Brain pericyte (primary cell): ENCODE results near the gene ZNF425.
"Not testable (repeated sequence)": the region's sequence is repeated elsewhere in the genome, so short reads cannot be mapped to it uniquely, and the experiment has no call there.

ENCODE experiments used
- DNase-seq: peaks from one replicate; pipeline ENCODE4 v3.0.0-alpha.2; 2012; ENCODE audit warnings: low read depth, low spot score

ZNF425 gene

DNA sequence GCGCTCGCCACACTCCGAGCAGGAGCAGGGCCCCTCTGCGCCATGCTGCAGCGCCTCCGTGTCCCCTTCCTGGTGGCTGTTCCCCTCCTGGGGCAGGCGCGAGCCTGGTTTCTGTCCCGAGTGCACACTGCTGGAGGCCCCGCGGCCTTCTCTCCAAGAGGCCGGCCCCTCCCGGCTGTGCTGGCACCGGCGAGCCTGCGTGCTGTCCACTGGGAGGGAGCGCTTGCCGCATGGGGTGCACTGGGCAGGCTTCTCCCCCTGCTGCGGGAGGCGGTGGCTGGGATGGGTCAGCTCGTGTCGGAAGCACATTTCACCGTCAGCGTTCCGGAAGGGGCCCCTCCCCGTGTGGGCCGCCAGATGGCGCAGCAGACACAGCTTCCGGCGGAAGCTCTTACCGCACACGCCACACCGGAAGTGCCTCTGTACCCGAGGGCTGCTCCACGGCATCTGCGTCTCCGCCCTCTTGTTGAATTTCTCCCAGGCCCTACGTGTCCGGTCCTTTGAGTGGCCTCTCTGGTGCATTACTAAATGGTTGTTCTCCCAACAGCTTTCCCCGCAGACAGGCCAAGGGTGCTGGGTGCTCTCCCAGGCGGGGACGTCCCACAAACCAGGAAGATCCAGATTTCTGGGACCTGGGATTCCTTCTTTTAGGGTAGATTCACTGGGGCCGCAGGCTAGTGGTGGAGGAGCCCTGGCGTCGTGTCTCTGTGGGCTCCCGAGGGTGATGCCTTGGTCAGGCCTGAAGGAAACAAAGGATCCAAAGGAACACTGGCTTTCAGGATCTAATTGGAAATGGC is 54.3 kb downstream of the ZNF425 start:
- DNase-seq: no peak

DNA sequence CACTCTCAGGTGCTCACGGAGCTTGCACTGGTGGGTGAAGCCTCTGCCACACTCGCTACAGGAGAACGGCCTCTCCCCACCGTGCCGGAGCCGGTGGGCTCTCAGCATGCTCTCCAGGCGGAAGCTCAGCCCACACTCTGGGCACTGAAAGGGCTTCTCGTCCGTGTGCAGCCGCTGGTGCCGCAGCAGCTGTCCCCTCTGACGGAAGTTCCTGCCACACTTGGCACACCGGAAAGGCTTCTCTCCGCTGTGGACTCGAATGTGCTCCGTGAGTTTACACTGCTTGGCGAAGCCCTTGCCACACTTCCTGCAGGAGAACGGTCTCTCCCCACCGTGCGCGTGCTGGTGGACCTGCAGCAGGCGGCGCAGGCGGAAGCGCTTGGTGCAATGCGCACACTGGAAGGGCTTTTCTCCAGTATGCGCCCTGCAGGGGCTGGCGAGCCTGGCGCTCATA is 54.9 kb downstream of the ZNF425 start:
- no peak for DNase-seq

DNA sequence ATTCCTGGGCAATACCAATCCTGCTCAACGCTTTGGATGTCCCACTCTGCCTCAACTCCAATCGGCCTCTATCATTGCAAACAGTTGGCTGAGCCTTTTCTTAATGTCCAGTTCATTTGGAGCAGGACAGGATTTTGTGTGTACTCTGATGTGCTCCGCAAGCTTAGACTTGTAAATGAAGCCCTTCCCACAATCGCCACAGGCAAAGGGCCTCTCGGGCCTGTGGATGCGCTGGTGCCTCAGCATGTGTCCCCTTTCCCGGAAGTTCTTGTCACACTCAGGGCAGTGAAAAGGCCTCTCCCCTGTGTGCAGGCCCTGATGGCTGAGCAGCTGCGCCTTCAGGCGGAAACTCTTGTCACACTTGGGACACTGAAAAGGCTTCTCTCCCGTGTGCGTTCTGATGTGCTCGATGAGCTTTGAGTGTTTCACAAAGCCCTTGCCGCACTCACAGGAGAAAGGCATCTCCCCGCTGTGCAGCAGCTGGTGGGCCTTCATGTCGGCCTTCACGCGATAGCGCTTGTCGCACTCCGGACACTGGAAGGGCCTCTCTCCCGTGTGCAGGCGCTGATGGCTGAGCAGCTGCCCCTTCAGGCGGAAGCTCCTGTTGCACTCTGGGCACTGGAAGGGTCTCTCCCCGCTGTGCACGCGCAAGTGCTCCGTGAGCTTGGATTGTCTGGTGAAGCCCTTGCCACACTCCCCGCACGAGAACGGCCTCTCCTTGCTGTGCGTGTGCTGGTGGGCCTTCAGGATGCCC is 55.6 kb downstream of the ZNF425 start:
- no peak for DNase-seq

DNA sequence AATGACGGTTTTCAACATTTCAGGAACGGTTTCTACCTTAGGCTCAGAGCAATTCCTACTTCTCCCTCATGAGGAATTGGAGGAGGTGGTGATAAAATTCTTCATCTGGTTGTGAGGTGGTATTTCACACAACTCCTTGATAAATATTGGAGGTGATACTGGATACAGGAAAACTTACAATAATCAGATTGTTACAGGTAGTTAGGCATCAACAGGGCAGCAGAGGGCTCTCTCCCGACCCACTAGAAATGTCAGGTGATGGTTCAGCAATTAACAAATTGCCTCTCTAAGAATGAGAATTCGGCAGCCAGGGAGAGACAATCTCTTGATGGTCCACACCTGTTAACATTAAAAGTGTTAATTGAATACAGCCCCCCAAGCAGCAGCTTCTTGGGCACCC is 58.3 kb downstream of the ZNF425 start:
- no peak for DNase-seq

DNA sequence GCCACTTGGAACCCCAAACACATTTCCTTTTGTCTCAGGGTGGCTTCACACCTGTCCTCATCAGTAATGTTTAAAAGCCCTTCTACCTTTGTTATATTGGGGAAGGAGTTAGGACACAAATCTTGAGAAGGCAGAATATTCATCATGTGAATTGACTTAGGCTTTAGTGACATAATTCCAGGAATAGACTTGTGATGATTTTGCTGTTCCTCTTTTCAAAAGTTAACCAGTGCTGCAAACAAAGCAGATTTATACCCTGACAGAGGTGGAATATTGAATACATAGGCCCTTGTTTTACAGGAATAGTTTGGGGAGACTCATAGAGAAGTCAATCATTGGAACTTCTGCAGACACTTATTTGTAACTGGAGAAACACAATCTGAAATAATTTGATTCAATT is 62.6 kb downstream of the ZNF425 start:
- DNase-seq: no peak

DNA sequence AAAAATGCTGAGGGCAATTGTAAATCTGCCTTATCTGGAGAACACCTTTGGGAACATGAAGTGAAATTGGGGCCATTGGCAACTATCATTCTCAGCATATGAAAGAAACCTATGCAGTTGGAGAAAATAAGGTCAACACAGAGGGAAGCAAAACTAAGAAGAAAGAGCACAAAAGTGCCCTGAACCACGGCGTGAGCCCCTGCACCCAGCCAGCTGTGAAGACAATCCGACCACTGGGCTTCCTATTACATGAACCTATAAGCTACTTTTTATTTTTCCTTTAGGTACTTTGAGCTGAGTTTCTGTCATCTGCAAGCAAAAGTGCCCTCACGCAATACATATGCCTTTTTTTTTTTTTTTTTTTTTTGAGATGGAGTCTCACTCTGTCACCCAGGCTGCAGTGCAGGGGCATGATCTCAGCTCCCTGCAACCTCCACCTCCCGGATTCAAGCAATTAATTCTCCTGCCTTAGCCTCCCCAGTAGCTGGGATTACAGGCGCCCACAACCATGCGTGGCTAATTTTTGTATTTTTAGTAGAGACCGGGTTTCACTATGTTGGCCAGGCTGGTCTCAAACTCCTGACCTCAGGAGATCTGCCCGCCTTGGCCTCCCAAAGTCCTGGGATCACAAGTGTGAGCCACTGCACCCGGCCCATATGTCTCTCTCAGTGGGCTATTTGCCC is 63.8 kb downstream of the ZNF425 start:
- DNase-seq: not testable (repeated sequence)

DNA sequence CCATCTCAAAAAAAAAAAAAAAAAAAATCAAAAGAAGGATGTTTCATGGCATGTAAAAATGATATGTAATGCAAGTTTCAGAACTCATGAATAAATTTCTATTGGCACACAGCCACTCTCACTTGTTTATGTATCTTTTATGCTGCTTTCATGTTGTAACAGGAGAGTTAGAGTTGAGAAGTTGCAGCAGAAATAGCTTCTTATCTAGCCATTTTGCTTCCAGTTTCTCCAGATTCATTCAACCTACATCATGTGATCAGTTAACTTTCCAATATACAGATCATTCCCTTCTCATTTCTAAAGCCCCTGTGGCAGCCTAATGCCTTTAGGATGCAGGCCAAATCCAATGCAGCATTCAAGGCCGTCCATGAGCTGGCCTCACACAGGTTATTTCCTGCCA is 66.0 kb downstream of the ZNF425 start:
- DNase-seq: no peak

DNA sequence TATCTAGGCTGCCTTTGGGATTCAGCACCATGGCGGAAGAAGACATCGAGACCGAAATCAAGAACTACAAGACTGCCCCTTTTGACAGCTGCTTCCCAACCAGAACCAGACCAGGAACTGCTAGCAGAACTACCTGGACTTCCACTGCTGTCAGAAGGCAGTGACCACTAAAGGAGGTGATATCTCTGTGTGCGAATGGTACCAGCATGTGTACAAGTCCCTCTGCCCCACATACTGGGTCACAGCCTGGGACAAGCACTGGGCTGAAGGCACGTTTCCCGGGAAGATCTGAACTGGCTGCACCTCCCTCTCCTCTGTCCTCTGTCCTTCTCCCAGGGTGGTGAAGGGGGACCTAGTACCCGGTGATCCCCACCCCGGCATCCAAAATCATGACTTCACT is 72.2 kb downstream of the ZNF425 start:
- no peak for DNase-seq

DNA sequence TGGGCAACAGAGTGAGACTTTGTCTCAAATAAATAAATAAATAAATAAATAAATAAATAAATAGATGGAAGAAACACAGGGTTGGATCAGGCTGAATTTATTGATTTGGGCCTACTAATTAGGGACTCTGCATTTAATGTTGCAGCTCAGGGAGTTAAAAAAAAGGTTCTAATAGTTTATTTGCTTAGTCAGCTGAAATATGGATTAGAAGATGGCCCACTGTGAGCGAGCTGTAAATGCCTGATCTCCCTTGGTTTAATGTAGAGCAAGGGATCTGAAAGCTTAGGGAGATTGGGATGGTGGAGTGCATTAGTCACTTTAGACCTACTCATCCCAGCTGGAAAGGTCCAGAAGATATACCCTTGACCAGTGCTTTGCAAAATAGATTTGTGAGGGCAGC is 72.7 kb downstream of the ZNF425 start:
- no peak for DNase-seq
